HG03025 (cell line): Measurements from ENCODE around the gene IRF1.

Experiments
- ATAC-seq: cut with Tn5 transposase; IDR thresholded peaks from one replicate; pipeline ENCODE4 v1.9.1; 2021; ENCODE audit warnings: mild to moderate bottlenecking, moderate library complexity; ENCODE audit not compliant: unreplicated experiment, low FRiP score

The IRF1 gene

GRCh38 chr5:132501629-132501956, 11.0 kb upstream of the IRF1 start:
- no peak for ATAC-seq

GRCh38 chr5:132500931-132501628, 10.5 kb upstream of the IRF1 start:
- ATAC-seq: no peak

- ATAC-seq: no peak
Observed at GRCh38 chr5:132500244-132500930, 9.8 kb upstream of the IRF1 start.

GRCh38 chr5:132499440-132500243, 9.1 kb upstream of the IRF1 start:
- no peak for ATAC-seq

GRCh38 chr5:132498686-132499271, 8.2 kb upstream of the IRF1 start:
- no peak for ATAC-seq

- ATAC-seq: no peak
Observed at GRCh38 chr5:132498152-132498551, 7.6 kb upstream of the IRF1 start.

- no peak for ATAC-seq
Observed at GRCh38 chr5:132497488-132497997, 7.0 kb upstream of the IRF1 start.

- ATAC-seq: peak; percentile 51
Observed at GRCh38 chr5:132496631-132497487, 6.3 kb upstream of the IRF1 start.

GRCh38 chr5:132496191-132496630, 5.6 kb upstream of the IRF1 start:
- peak; percentile 47 for ATAC-seq

- peak; percentile 23 for ATAC-seq
Observed at GRCh38 chr5:132495667-132496190, 5.2 kb upstream of the IRF1 start.

GRCh38 chr5:132493821-132494220, 3.2 kb upstream of the IRF1 start:
- ATAC-seq: no peak

GRCh38 chr5:132493241-132493640, 2.7 kb upstream of the IRF1 start:
- no peak for ATAC-seq

GRCh38 chr5:132492386-132493125, 2.0 kb upstream of the IRF1 start:
- no peak for ATAC-seq

GRCh38 chr5:132491368-132492364, 1.1 kb upstream of the IRF1 start:
- ATAC-seq: peak; percentile 12

- ATAC-seq: peak; percentile 38
Observed at GRCh38 chr5:132489871-132490483, 596 bp downstream of the IRF1 start.

GRCh38 chr5:132489051-132489770, 1.4 kb downstream of the IRF1 start:
- no peak for ATAC-seq

- ATAC-seq: no peak
Observed at GRCh38 chr5:132488590-132488989, 2.0 kb downstream of the IRF1 start.
